Stimulated activated CD4-positive, alpha-beta T cell treated with anti-CD3 and anti-CD28 coated beads, Interleukin-1b, Interleukin-23, amount 100 ng/mL, for 48 hours (primary cell): ENCODE data around the gene MRPL38.
A peak's percentile ranks its signal among the peaks of the same experiment; 100 is the strongest.

Experiments used
- DNase-seq: peaks from one replicate; pipeline ENCODE4 v3.0.0-alpha.2; 2020

The MRPL38 gene

GRCh38 chr17:75917917-75918445, 13.3 kb upstream of the MRPL38 start:
- DNase-seq = no peak

GRCh38 chr17:75917141-75917916, 12.6 kb upstream of the MRPL38 start:
- DNase-seq = no peak

- DNase-seq = no peak
Observed at GRCh38 chr17:75915268-75915667, 10.6 kb upstream of the MRPL38 start.

- DNase-seq = no peak
Observed at GRCh38 chr17:75914643-75915267, 10.1 kb upstream of the MRPL38 start.

- no peak for DNase-seq
Observed at GRCh38 chr17:75913537-75914210, 9.0 kb upstream of the MRPL38 start.

- no peak for DNase-seq
Observed at GRCh38 chr17:75910699-75911098, 6.0 kb upstream of the MRPL38 start.

- no peak for DNase-seq
Observed at GRCh38 chr17:75909812-75910274, 5.2 kb upstream of the MRPL38 start.

- no peak for DNase-seq
Observed at GRCh38 chr17:75909051-75909811, 4.5 kb upstream of the MRPL38 start.

GRCh38 chr17:75908201-75908600, 3.5 kb upstream of the MRPL38 start:
- DNase-seq = no peak

GRCh38 chr17:75906143-75906884, 1.6 kb upstream of the MRPL38 start:
- DNase-seq = no peak

GRCh38 chr17:75902406-75902805, 2.3 kb downstream of the MRPL38 start:
- no peak for DNase-seq

- DNase-seq = no peak
Observed at GRCh38 chr17:75901727-75902126, 3.0 kb downstream of the MRPL38 start.

- no peak for DNase-seq
Observed at GRCh38 chr17:75900691-75901533, 3.8 kb downstream of the MRPL38 start.

GRCh38 chr17:75899767-75900468, 4.8 kb downstream of the MRPL38 start:
- DNase-seq = no peak

GRCh38 chr17:75899353-75899752, 5.3 kb downstream of the MRPL38 start:
- no peak for DNase-seq

GRCh38 chr17:75898791-75899190, 5.9 kb downstream of the MRPL38 start:
- DNase-seq = no peak

GRCh38 chr17:75898065-75898464, 6.6 kb downstream of the MRPL38 start:
- DNase-seq = no peak

GRCh38 chr17:75897160-75898019, 7.3 kb downstream of the MRPL38 start:
- no peak for DNase-seq

GRCh38 chr17:75896415-75897159, 8.1 kb downstream of the MRPL38 start, which contains the start of gene TRIM65:
Gene TRIM65, minus strand, starts transcription at chr17:75896951. Its CDS starts 14 bp downstream, at chr17:75896937.
- DNase-seq = peak; percentile 79
